ENCODE data around the gene DDB1.

DDB1 gene

GRCh38 chr11:61325649-61326414, 7.1 kb downstream of the DDB1 start:
- in situ Hi-C loops (cut with HindIII; ENCODE audit: low pct_unique_long_range_greater_than_20kb, low sequenced_read_pairs) = no loop called here
- peak in 1 of 2 experiments; percentile 36 for DNase-seq (ENCODE audit: low read depth in 1 of 2, low spot score in 1 of 2)
- TF ChIP-seq JUND (IDR thresholded peaks at IDR 0.05; ENCODE audit: low read depth) = no peak

DNA sequence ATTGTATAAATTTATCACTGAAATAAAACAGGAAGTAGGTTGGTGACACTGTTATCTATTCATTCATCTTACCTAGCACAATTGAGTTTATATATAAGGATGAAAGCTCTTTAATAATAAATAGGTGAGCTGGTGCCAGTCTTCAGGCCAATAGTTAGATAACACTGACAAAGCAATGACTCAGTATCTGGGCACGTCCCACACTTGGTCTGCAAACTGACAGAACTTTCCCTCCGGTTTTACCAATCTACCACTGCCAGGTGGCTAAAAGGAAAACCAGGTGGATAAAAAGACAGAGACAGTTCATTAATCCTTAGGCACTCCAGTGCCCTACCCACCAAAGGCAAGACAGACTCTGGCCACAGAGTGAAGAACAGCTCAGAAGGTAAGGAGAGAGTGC, 17.6 kb downstream of the DDB1 start:
- in situ Hi-C loops (cut with HindIII; ENCODE audit: low pct_unique_long_range_greater_than_20kb, low sequenced_read_pairs) = no loop called here
- TF ChIP-seq JUND (IDR thresholded peaks at IDR 0.05; ENCODE audit: low read depth) = no peak
- DNase-seq (ENCODE audit: low read depth in 1 of 2, low spot score in 1 of 2) = no peak

- TF ChIP-seq JUND (IDR thresholded peaks at IDR 0.05; ENCODE audit: low read depth) = no peak
- in situ Hi-C loops (cut with HindIII; ENCODE audit: low pct_unique_long_range_greater_than_20kb, low sequenced_read_pairs) = no loop called here
- no peak for DNase-seq (ENCODE audit: low read depth in 1 of 2, low spot score in 1 of 2)
Observed at GRCh38 chr11:61310749-61311148, 22.2 kb downstream of the DDB1 start.

DNA sequence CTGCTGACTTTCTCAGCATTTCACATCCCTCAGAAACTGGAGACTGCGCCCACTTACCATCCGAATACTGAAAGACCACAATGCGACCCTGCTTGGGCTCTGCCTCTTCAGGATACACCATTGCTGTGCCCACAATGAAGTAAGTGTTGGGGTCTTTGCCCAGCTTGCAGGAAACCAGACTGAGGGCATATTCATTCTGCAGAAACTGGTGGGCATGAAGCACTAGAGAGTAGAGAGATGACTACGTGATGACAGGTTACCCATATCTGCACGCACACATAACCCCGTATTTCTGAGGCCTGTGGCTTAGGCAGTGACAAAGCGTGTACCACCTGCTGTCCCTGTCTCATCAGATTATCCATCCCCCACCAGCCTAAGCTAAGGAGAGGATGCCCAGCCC, 23.2 kb downstream of the DDB1 start:
- in situ Hi-C loops (cut with HindIII; ENCODE audit: low pct_unique_long_range_greater_than_20kb, low sequenced_read_pairs) = no loop called here
- DNase-seq (ENCODE audit: low read depth in 1 of 2, low spot score in 1 of 2) = no peak
- no peak for TF ChIP-seq JUND (IDR thresholded peaks at IDR 0.05; ENCODE audit: low read depth)

DNA sequence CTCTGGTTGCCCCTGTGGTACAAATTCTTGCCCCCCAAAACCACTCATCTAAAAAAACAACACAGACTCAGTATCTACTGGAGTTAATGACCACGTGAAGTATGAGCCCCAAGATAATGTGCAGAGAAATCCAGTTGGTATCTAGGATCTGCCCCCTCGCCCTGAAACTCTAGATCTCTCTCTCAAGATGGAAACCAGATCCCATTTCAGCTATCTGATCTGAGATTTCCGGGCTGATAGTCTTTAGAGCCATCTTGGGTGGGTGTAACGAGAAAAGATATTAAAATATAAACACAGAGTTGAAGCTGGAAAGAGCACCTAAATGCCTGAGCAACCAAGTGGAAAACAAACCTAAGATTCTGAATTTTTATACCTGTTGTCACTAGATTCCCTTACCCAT, 23.8 kb downstream of the DDB1 start:
- in situ Hi-C loops (cut with HindIII; ENCODE audit: low pct_unique_long_range_greater_than_20kb, low sequenced_read_pairs) = no loop called here
- TF ChIP-seq JUND (IDR thresholded peaks at IDR 0.05; ENCODE audit: low read depth) = no peak
- no peak for DNase-seq (ENCODE audit: low read depth in 1 of 2, low spot score in 1 of 2)

GRCh38 chr11:61307354-61307753, 25.6 kb downstream of the DDB1 start:
- in situ Hi-C loops (cut with HindIII; ENCODE audit: low pct_unique_long_range_greater_than_20kb, low sequenced_read_pairs) = no loop called here
- TF ChIP-seq JUND (IDR thresholded peaks at IDR 0.05; ENCODE audit: low read depth) = no peak

GRCh38 chr11:61306221-61306620, 26.7 kb downstream of the DDB1 start:
- no peak for DNase-seq (ENCODE audit: low read depth in 1 of 2, low spot score in 1 of 2)
- in situ Hi-C loops (cut with HindIII; ENCODE audit: low pct_unique_long_range_greater_than_20kb, low sequenced_read_pairs) = no loop called here
- TF ChIP-seq JUND (IDR thresholded peaks at IDR 0.05; ENCODE audit: low read depth) = no peak

More at GRCh38 chr11:61307354-61307753, 25.6 kb downstream of the DDB1 start:
- no peak for DNase-seq (ENCODE audit: low read depth in 1 of 2, low spot score in 1 of 2)

GRCh38 chr11:61305417-61305816, 27.5 kb downstream of the DDB1 start:
- no peak for DNase-seq (ENCODE audit: low read depth in 1 of 2, low spot score in 1 of 2)
- no peak for TF ChIP-seq JUND (IDR thresholded peaks at IDR 0.05; ENCODE audit: low read depth)
- in situ Hi-C loops (cut with HindIII; ENCODE audit: low pct_unique_long_range_greater_than_20kb, low sequenced_read_pairs) = no loop called here

DNA sequence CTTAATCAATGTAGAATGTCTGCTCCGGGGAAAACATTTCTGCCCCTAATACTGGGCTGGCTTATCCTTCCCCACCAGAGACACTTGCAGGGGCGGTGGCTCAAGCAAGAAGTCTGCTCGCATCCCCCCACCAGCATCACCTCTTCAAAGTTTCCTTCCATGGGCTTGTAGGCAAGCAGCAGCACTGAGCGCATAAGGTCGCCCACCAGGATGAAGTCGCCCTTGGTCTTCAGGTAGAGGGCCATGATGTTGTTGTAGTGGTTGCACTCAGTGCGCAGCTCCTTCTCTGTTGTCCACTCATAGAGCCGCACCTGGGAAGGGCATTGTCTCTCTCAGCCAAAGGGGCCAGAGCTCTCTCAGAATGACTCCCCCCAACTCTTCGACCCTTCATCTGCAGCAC, 29.2 kb downstream of the DDB1 start:
- no peak for DNase-seq (ENCODE audit: low read depth in 1 of 2, low spot score in 1 of 2)
- in situ Hi-C loops (cut with HindIII; ENCODE audit: low pct_unique_long_range_greater_than_20kb, low sequenced_read_pairs) = no loop called here
- no peak for TF ChIP-seq JUND (IDR thresholded peaks at IDR 0.05; ENCODE audit: low read depth)

GRCh38 chr11:61302550-61302949, 30.4 kb downstream of the DDB1 start:
- in situ Hi-C loops (cut with HindIII; ENCODE audit: low pct_unique_long_range_greater_than_20kb, low sequenced_read_pairs) = no loop called here
- TF ChIP-seq JUND (IDR thresholded peaks at IDR 0.05; ENCODE audit: low read depth) = no peak
- no peak for DNase-seq (ENCODE audit: low read depth in 1 of 2, low spot score in 1 of 2)

DNA sequence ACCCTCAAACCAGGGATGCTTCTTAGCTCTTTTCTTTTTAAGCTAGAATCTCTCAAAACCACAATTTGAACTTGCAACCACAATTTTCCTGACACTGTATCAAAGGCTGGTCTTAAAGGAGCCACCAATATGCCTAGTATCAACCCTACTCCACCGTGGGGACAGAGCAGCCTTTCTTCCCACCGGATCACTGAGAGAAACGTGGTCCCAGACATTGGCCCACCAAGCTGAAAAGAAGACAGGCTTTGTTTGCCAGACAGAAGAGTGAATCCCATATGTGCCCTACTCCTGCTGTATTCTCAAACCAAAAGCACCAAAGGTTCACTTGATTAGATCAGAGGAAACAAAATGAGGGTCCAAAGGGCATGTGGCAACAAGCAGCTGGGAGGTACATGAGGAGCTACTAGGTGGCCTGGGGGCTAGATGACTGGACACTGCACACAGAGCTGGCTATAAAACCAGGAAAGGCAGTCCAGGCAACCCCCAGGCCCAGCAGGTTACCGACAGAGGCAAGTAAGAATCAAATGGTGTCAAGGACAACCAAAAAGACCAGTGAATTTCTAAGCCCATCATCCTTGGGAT, 34.2 kb downstream of the DDB1 start:
- no peak for DNase-seq (ENCODE audit: low read depth in 1 of 2, low spot score in 1 of 2)
- in situ Hi-C loops (cut with HindIII; ENCODE audit: low pct_unique_long_range_greater_than_20kb, low sequenced_read_pairs) = no loop called here
- no peak for TF ChIP-seq JUND (IDR thresholded peaks at IDR 0.05; ENCODE audit: low read depth)

- in situ Hi-C loops (cut with HindIII; ENCODE audit: low pct_unique_long_range_greater_than_20kb, low sequenced_read_pairs) = no loop called here
- peak in 1 of 2 experiments; percentile 19 for DNase-seq (ENCODE audit: low read depth in 1 of 2, low spot score in 1 of 2)
- TF ChIP-seq JUND (IDR thresholded peaks at IDR 0.05; ENCODE audit: low read depth) = no peak
Observed at GRCh38 chr11:61297746-61298145, 35.2 kb downstream of the DDB1 start.

DNA sequence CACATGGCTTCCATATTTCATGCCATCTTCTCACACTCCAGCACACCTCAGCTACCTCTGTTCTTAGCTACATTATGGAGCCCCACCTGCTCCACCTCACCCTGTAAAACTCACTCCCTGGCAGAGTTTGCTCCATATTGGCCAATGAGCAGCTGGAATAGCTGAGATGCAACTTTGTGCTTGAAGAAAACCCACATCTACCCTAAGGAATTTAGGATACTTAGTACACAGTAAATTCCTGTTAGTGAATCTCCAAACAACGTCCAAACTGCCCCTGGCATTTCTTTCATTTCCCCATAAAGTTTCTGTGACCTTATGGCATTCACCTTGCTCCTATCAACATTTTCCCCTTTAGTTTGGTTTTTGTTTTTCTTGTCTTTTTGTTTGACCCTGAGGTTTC, 35.6 kb downstream of the DDB1 start:
- DNase-seq (ENCODE audit: low read depth in 1 of 2, low spot score in 1 of 2) = peak in 1 of 2 experiments; percentile 13
- no peak for TF ChIP-seq JUND (IDR thresholded peaks at IDR 0.05; ENCODE audit: low read depth)
- in situ Hi-C loops (cut with HindIII; ENCODE audit: low pct_unique_long_range_greater_than_20kb, low sequenced_read_pairs) = no loop called here

- in situ Hi-C loops (cut with HindIII; ENCODE audit: low pct_unique_long_range_greater_than_20kb, low sequenced_read_pairs) = no loop called here
- DNase-seq (ENCODE audit: low read depth in 1 of 2, low spot score in 1 of 2) = no peak
- no peak for TF ChIP-seq JUND (IDR thresholded peaks at IDR 0.05; ENCODE audit: low read depth)
Observed at GRCh38 chr11:61295596-61295926, 37.3 kb downstream of the DDB1 start.
